Inferior parietal cortex (tissue), 1 donor: ENCODE measurements around the gene LTBP1.

Experiments used
- DNase-seq: peaks from one replicate; pipeline ENCODE4 v3.0.0-alpha.2; 2016; ENCODE audit errors: extremely low spot score

The LTBP1 gene

DNA sequence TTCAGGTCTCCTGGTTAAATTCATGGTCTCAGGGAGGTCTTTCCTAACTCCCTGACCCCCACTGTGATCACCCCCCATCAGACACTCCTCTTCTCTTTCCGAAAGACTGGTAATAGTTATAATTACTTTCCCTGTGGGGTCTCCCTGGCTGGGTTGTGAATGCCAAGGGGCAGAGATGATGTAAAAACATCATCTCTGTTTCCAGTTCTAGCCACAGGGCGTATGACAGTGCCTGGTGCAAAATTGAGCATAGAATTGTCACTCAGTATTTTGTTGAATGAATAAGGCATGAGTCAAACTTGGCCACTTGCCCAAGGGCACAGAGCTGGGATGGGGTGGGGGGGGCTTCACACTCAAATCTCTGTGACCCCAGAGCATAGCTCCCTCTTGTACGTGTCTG, 65.2 kb downstream of the LTBP1 start:
- no peak for DNase-seq

DNA sequence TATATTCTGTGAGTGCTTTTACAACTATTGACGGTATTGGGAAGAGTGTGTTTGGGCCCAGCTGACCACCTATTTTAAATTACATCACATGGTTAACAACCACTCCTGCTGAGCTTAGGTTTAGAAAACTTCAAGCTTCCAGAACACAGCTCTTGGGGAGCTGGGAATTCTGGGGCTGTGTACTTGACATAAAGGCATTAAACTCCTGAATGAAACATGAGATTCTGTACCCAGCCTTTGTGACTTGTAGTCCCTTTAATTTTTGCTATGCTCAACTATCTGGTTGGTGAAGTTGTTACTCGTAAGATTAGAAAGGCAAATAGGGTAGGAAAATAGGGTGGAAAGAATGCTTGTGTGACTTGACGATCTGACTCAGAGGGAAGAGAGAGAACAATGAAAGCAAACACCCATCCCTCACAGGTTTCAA, 66.9 kb downstream of the LTBP1 start:
- DNase-seq = no peak

DNA sequence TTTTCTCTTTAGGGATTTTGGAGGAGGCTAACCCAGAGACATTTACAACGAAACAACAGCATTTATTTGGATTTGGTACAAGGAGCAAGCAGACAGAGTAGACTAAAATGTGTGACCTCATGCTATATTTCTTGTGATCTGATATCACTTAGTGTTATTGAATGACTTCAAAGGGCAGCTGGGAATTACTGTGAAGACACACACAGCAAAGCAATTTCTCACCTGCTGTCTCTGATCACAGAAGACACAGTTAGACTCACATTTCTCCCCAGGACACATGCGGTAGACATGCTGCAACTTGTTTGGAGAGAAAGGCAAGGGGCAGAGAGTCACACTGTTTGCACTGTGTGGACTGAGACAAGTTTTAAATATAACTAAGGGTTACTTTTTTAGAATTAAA, 67.5 kb downstream of the LTBP1 start:
- DNase-seq = no peak

DNA sequence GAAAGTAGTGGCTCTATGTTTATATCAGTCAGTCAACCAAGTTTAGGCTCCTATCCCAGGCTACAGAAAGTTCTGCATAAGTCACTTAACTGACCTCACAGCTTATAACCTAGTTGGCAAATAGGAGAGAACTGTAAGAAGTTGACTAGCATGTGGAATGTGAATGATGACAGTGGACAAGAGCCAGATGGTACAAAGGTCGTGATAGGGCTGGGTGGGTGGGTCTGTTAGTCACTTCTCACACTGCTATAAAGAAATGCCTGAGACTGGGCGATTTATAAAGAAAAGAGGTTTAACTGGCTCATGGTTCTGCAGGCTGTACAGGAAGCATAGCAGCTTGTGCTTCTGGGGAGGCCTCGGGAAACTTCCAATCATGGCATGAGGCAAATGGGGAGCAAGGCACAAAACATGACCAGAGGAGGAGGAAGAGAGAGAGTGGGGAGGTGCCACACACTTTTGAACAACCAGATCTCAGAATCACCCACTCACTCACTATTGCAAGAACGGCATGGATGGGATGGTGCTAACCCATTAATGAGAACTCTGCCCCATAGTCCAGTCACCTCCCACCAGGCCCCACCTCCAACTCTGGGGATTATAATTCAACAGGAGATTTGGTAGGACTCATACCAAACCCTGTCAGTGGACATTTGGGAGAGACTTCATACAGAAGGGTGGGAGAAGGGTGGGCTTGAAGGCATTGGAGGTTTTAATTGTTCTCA, 68.8 kb downstream of the LTBP1 start:
- no peak for DNase-seq

DNA sequence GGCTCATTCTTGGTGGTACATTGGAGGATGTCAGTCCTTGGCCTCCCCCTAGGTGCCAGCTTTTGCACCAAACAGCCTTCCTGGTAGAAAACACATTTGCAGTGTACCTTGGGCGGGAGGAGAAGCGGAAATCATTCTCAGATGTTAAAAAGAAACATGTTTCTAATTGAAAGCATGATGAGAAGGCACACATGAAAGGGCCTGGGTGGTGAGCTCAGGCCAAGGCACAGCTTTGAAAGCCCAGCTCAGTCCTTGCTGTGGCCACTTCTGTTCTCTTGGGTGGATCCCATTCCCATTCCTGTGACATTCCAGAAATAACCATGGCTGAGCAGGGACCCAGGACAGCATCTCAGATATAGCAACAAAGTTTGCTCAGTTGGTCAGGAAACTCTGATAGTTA, 71.5 kb downstream of the LTBP1 start:
- DNase-seq = no peak

DNA sequence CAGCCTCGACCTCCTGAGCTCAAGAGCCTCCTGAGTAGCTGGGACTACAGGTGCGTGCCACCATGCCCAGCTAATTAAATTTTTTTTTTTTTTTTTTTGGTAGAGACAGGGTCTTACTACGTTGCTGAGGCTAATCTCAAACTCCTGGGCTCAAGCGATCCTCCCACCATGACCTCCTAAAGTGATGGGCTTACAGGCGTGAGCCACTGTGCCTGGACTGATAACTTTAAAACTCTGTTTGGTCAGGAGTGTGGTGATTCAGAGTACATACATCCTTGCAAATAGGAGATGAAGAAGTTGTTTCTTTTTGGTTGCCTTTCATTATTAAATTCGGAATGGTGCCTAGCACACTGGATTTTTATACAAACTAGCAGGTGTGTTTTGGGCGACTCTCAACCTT, 73.0 kb downstream of the LTBP1 start:
- no peak for DNase-seq

DNA sequence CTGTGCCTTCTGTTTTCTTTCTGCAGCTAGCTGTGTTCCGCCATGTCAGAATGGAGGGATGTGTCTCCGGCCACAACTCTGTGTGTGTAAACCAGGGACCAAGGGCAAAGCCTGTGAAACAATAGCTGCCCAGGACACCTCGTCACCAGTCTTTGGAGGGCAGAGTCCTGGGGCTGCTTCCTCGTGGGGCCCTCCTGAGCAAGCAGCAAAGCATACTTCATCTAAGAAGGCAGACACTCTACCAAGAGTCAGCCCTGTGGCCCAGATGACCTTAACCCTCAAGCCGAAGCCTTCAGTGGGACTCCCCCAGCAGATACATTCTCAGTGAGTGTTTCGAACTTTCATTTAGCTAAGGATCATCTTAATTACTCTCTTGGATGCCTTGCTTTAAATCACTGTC, 74.1 kb downstream of the LTBP1 start:
- DNase-seq = no peak

DNA sequence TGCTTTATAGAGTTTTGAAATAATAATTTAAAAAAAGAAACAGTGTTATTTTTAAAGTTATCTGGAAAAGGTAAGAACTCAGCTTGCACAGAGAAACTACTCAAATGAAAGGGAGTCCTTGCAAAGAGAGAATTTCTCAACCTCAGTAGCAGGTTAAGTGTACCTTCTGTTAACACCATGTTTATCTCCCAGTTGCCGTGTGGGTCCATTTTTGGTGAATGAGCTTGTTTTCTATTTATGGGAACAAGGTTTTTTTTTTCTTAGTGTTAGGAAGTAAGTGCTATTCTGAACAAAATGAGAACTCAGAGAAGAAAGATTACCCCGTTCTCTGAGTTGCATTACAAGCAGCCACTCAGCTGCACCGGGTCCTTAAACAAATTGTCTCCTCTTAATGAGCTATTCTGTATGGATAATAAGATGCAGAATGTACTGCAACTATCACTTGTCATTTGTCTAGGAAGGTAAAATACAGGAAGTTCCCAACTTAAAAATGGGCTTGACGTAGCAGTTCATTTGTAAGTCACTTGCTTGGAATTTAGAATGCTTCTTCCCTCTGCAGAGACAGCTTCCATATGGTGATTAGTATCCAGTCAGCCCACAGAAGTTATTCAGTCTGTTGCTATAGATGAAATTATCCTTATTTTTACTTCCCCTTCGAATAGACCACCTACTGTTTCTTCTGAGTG, 74.9 kb downstream of the LTBP1 start:
- no peak for DNase-seq

DNA sequence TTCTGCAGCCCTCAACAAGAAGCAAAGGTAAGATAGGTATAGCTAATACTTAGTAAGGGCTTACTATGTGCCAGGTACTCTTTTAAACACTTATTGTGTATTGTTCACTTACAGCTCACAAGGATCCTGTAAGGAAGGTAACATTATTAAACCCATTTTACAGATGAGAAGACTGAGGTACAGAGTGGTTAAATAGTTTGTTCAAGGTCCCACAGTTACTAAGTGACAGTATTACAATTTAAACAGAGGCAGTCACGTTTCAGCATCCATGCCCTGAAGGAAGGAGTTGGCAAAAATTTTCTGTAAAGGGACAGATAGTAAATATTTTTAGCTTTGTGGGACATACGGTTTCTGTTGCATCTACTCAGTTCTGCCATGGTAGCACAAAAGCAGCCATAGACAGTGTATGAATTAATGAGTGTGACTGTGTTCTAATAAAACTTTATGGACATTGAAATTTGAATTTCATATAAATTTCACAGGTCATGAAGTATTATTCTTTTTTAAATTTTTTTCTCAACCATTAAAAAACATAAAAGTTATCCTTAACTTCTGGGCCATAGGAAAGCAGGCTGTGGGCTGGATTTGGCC, 75.7 kb downstream of the LTBP1 start:
- no peak for DNase-seq

DNA sequence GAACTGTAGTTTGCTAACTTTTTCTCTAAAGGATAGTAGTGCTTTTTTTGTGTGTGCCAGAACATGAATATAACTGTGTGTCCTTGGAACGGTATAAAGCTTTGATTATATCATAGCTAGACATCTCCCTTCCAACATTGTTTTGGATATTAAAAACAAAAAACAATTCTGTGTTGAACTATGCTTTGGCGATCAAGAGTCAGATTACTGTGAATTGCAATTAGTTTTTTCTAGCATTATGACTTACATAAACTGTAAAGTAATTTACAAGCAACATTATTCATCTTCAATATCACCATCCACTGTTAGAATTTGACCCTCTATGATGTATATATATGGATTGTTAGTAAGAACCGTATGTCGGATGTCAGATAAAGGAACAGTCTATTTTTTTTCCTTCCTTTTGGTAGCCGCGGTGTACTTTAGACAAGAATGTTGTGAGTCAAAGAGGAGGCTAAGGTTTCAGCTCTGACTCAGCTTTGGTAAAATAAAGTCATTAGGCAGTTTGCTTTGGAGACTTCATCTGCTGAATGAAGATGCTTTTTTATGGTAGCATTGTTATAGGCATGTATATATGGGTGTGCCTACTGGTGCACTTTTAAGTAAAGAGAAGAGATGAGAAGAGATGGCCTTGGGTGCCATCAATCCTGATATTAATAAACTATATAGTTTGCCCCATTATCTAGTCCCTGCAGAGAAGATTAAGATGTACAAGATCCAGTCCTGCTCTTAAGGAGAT, 76.4 kb downstream of the LTBP1 start:
- no peak for DNase-seq

DNA sequence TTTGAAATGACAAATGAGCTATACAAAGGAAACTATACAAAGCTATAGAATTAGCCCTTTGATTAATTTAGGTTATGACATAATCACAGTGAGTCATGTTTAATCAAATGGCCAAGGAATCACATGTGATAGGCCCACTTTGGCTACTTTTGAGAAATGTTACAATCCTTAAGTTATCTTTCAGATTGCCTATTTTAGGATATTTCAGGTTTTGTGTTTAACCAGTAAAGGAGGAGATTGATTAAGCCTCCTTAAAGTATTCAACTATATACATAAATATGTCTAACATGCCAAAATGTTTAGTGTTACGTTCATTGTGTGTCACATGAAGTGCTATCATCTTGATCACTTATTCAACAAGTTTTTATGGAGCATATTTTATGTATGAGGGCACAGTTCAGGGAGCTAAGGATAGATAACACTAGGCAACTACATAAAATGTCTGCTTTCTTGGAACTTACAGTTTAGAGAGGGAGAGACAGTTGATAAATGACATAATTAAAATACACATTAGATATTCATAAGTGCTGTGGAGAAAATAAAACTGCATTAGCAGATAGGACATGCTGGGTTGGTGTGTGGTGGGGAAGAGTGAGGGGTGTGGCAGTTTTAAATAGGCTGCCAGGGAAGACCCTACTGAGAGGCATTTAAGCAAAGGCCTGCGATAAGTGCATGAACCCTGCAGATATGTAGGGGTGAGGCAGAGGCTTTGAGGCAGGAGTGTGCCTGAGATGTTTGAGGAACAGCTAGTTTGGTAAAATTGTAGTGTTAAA, 77.2 kb downstream of the LTBP1 start:
- DNase-seq = no peak

DNA sequence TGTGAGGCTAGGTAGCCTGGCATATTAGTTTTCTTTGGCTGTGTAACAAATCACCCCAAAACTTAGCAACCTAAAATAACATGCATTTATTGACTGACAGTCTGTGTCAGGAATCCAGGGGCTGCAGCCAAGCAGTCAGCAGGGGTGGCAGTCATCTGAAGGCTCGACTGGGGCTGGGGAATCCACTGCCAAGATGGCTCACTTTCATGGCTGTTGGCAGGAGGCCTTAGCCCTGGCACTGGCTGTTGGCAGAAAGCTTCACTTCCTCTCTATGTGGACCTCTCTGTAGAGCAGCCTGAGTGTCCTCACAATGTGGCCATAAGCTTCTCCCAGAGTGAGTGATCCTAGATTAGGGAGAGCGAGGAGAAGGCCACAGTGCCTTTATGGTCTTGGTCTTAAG, 78.0 kb downstream of the LTBP1 start:
- no peak for DNase-seq

DNA sequence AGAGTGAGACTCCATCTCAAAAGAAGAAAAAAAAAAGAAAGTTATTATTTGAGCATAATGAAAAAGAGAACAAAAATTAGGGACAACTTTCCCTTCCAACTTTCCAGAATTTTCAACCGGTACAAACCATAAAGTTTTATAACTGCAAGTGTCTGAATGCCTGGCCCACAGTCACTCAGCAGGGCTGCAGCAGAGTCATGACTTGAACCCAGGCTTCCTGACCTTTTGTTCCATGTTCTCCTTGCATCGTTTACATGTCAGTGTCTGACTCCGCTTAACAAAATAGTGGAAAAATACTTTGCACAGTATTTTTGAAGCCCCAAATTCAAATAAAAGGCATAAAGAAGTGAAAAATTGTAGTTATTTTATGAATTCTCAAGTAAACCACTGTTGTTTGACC, 82.7 kb downstream of the LTBP1 start:
- no peak for DNase-seq

DNA sequence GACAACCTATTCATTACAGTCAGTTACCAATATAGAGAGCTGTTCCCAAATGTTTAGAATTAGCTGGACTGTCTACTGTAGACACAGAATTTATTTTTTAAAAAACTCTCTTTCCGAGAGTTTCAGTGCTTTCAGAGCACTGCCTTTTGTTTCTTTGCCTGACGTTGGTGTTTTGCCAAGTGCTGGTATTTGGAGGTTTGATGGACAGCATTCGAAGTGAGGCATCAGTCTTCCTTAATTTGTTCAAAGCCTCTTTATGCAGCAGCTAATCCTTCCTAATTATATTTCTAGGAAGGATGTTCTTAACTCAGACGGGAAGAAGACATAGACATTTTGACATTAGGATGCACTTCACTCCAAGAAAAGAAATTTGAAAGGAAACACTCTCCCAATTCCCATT, 83.2 kb downstream of the LTBP1 start:
- DNase-seq = no peak

DNA sequence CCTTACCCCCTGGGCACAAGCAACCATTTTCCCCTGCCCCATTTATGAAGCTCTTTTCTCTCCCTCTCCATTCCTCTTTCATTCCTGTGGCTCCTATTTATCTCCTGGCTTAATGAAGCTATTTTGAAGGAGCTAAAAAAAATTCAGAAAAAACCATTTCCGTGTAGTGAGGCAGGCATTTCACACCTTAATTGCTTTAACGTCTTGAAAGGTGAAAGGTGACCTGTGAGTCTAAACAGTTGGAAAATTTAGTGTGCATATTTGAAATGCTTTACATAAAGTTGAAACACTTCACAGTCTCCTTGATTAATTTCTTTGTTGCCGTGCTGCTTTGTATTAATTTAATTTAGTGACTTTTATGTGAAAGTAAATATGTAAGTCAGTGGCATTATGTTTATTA, 83.6 kb downstream of the LTBP1 start:
- no peak for DNase-seq

DNA sequence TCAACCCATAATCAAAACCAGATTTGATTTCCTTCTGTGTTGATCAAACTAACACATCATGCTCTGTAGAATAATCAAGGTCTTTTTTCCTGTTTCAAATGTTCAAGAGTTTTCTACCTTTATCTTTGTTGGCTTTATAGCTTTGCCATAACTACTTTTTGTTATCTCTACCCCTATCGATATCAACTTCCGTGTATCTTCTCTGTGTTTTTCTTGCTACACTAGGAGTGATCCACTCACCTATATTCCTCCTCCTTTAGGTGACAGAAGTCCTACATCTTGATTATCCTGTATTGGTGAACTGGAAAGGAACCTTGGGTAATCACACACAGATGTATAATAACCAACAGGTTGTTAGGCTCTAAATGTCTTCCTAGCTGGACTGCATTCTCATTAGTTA, 85.5 kb downstream of the LTBP1 start:
- no peak for DNase-seq

DNA sequence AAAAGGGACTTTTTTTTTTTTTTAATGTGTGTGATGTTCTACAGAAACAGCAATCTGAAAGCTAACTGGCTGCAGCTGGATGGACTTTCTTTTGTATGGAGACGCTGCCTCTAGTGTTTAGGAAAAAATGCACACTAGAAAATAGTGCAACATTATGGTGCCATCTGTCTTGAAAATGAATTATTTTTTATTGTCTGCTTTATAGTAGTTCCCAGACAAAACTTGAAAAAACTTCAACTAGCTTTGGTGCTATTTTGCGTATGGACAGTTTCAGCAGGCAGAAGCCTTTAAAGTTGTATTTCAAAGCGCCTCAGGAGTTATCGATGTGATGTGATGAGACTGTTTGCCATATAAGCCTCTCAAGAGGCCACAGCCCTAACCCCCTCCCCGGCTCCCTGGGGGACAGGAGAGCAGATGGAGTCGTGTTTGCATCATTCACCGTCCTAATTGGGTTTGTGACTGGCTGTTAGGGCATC, 86.9 kb downstream of the LTBP1 start:
- DNase-seq = peak; percentile 64

DNA sequence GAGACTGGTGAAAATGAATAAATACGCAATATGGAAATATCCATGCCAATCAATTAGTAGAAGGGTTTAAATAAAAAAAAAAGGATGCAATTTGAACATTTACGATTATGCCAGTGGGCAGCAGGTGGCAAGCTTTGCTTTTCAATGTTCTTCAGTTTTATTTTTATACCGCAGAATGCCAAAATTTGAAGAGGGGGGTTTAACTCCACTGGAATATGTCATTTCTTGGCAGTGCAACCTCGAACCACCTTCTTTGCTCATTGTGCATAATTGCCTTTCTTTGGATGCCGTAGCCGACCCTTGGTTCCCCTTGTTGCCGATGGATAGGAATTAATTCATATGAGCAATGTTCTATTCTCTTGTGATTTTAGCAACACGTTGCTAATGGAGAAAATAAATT, 88.0 kb downstream of the LTBP1 start:
- DNase-seq = peak; percentile 45

DNA sequence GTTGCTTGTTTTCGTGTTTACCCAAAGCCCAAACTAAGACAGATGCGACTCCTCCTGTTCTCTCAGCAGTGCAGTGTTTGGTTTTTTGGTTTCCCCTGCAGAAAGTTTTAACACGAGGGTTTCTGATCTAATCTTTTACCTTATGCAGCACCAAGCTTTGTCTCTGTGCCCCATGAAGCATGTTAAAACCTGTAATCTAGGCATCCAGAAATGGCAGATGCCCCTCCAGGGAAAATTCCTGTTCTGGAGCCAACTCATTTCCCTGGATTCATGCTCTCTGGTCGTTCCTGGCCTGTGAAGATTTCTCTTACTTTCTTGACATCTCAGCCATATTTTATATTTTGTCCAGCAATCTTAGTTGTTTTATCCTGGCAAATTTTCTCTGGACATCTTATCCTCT, 91.5 kb downstream of the LTBP1 start:
- DNase-seq = no peak

DNA sequence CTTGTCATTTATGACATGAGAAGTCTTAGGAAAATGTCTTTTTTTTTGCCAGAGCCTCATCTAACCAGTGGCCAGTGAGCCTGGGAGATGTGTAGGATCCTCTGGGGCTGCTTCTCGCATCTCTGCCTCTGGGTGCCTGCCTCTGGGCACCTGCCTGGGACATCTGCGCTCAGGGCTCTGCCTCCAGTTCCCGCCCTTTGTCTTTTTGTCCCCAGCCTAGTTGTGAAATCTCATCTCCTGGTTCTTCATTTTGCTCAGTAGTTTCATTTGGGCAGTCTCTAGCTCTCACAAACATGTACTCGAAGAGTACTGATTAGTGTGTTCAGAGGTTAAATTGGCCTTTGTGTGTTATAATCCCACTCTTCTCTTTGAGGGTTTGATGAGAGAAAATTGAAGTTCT, 92.0 kb downstream of the LTBP1 start:
- DNase-seq = no peak

DNA sequence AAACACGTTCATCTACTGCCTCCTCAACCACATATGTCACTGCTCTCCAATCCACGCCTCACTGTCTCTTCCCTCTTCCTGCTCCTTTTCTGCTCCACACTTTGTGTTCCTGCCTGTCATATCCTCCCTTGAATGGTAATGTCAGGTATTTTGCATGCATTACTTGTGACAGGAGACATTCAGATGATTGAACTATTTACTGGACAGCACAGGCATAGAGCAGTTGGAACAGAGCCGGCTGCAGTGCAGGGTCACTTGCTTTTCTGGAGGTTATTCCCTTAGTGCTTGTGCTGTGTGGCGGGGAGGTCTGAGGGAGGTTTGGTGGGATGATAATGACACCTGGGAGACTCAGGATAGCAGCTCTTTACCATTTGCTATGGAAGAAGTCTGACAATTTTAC, 93.8 kb downstream of the LTBP1 start:
- no peak for DNase-seq

DNA sequence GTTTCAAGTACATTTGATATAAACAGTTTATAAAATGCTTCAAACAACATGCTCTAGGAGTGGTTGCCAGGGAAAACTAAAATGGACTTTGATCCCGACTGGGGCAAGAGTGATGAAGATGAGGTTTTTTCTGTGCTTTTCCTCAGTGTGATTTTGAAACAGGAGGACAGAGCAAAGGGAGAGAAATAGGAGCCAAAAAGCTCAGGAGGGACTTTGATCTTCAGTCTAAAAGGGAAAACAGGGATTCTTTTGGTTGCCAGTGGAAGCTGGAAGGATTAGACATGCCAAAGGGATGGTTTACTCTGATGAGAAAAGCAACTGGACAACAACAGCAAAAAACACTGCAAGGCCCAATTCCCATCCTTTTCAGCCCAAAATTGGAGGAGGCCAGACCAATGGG, 95.5 kb downstream of the LTBP1 start:
- no peak for DNase-seq
